Hepatocyte (in vitro differentiated cells): ENCODE measurements around the gene FMO2. TPM values are rescaled to one million over a fixed set of nuclear protein-coding genes. Genes with fewer than 3 reads are reported as not detected.
A peak's percentile ranks its signal among the peaks of the same experiment; 100 is the strongest.

Source experiments
- DNase-seq: peaks from one replicate; pipeline ENCODE4 v3.0.0-alpha.2; 2016; ENCODE audit warnings: low spot score
- H2AFZ ChIP-seq: fragments of 200-600 bp; sonication (generic); 2 replicates; pipeline ENCODE4 v1.6.0; 2016; ENCODE audit warnings: antibody characterized with exemption, mild to moderate bottlenecking
- H3K27ac ChIP-seq: fragments of 200-600 bp; sonication (generic); 2 replicates; pipeline ENCODE4 v1.5.1; 2016; ENCODE audit warnings: mild to moderate bottlenecking
- H3K27me3 ChIP-seq: fragments of 200-600 bp; sonication (generic); 2 replicates; pipeline ENCODE4 v1.6.1; 2016
- H3K36me3 ChIP-seq: fragments of 200-600 bp; sonication (generic); replicated peaks from 2 replicates; pipeline ENCODE4 v1.5.1; 2016; ENCODE audit warnings: low read depth; ENCODE audit not compliant: insufficient read depth
- H3K4me1 ChIP-seq: fragments of 200-600 bp; sonication (generic); 2 replicates; pipeline ENCODE4 v1.5.1; 2016; ENCODE audit warnings: mild to moderate bottlenecking, moderate library complexity; ENCODE audit not compliant: insufficient read depth
- H3K4me2 ChIP-seq: fragments of 200-600 bp; sonication (generic); 2 replicates; pipeline ENCODE4 v1.6.0; 2016
- H3K4me3 ChIP-seq: fragments of 200-600 bp; sonication (generic); 2 replicates; pipeline ENCODE4 v1.5.1; 2016; ENCODE audit warnings: mild to moderate bottlenecking
- H3K79me2 ChIP-seq: fragments of 200-600 bp; sonication (generic); 2 replicates; pipeline ENCODE4 v1.6.0; 2017; ENCODE audit warnings: mild to moderate bottlenecking
- H3K9me2 ChIP-seq: fragments of 200-600 bp; sonication (generic); replicated peaks from 2 replicates; pipeline ENCODE4 v1.6.0; 2017; ENCODE audit warnings: mild to moderate bottlenecking; ENCODE audit not compliant: insufficient read depth
- H3K9me3 ChIP-seq: fragments of 200-600 bp; sonication (generic); 2 replicates; pipeline ENCODE4 v1.5.1; 2016; ENCODE audit warnings: low read depth, mild to moderate bottlenecking
- H4K20me1 ChIP-seq: fragments of 200-600 bp; sonication (generic); 2 replicates; pipeline ENCODE4 v1.6.0; 2016; ENCODE audit warnings: mild to moderate bottlenecking; ENCODE audit not compliant: insufficient read depth, poor library complexity, severe bottlenecking
- CTCF ChIP-seq: fragments of 200-600 bp; sonication (generic); IDR thresholded peaks from 2 replicates; pipeline ENCODE4 v1.5.1; 2016; ENCODE audit warnings: antibody characterized with exemption, mild to moderate bottlenecking; ENCODE audit not compliant: poor library complexity
- EZH2 ChIP-seq: fragments of 200-600 bp; sonication (generic); IDR thresholded peaks from 2 replicates; pipeline ENCODE4 v1.6.1; 2016; ENCODE audit warnings: antibody characterized with exemption, mild to moderate bottlenecking, borderline replicate concordance
- EZH2phosphoT487 ChIP-seq: fragments of 200-600 bp; sonication (generic); IDR thresholded peaks from one replicate; pipeline ENCODE4 v1.6.1; 2018; ENCODE audit warnings: antibody characterized with exemption, mild to moderate bottlenecking, low read depth, moderate library complexity; ENCODE audit not compliant: unreplicated experiment, severe bottlenecking
- WGBS: methylation state at CpG from one replicate; pipeline ENCODE4 v1.1.6; 2016; ENCODE audit warnings: low lambda C conversion rate; ENCODE audit errors: missing lambda C conversion rate; 5-methylcytosine and 5-hydroxymethylcytosine counted together
- polyA plus RNA-seq: library from polyadenylated mRNA; unstranded; fragments of >200 nt; fragmentation: Nextera tagmentation; extraction: Ambion mirVana; gene quantifications from 2 replicates; pipeline ENCODE4 v1.2.1, GENCODE V29; 2016
- total RNA-seq: library from RNA; depleted of rRNA; stranded (reverse); fragments of >200 nt; gene quantifications from 2 replicates; pipeline ENCODE4 v1.2.3, GENCODE V29; 2014

Gene FMO2
- total and polyA plus RNA-seq, 2 experiments from 2014 or later: 0.70 TPM; not detected in 1

GRCh38 chr1:171217658-171218443 is 32.8 kb downstream of the FMO2 start:
- no peak for DNase-seq
- H3K4me1 ChIP-seq: peaks cover 16% of the 10 kb centered on the region
- H3K4me3 ChIP-seq: no peak overlapping the region
- no peaks in the 10 kb centered on the region for H3K9me2 ChIP-seq
- WGBS: 76% methylated on average over 9 of the region's 9 CpGs
- H3K27me3 ChIP-seq: no peaks in the 10 kb centered on the region
- H3K27ac ChIP-seq: no peak overlapping the region
- H3K36me3 ChIP-seq: no peaks in the 10 kb centered on the region
- no peak overlapping the region for H2AFZ ChIP-seq
- TF ChIP-seq CTCF (no peak), EZH2phosphoT487 (no peak), EZH2 (no peak)
- no peak overlapping the region for H3K4me2 ChIP-seq
- no peaks in the 10 kb centered on the region for H3K9me3 ChIP-seq
- no peaks in the 10 kb centered on the region for H3K79me2 ChIP-seq
- H4K20me1 ChIP-seq: no peaks in the 10 kb centered on the region

- Histone ChIP-seq H3K9me2 (no peaks in the 10 kb centered on the region), H3K9me3 (no peaks in the 10 kb centered on the region), H3K4me2 (no peak overlapping the region), H3K36me3 (no peaks in the 10 kb centered on the region), H3K79me2 (no peaks in the 10 kb centered on the region), H3K27ac (peak overlapping the region; percentile 80), H3K27me3 (no peaks in the 10 kb centered on the region), H3K4me3 (no peak overlapping the region), H4K20me1 (no peaks in the 10 kb centered on the region), H3K4me1 (peaks cover 16% of the 10 kb centered on the region), H2AFZ (no peak overlapping the region)
- 33% methylated on average over 1 of the region's 1 CpG for WGBS
- TF ChIP-seq EZH2: no peak
- DNase-seq: no peak
These were observed 33.6 kb downstream of the FMO2 start for GRCh38 chr1:171218661-171219060.

GRCh38 chr1:171219346-171220080 is 34.4 kb downstream of the FMO2 start:
- 54% methylated on average over 2 of the region's 2 CpGs for WGBS
- TF ChIP-seq EZH2: no peak
- no peak for TF ChIP-seq CTCF
- TF ChIP-seq EZH2phosphoT487: no peak
- H2AFZ ChIP-seq: peak overlapping the region; percentile 71
- peak overlapping the region; percentile 71 for H3K4me2 ChIP-seq
- no peak overlapping the region for H3K4me3 ChIP-seq
- H3K4me1 ChIP-seq: peaks cover 16% of the 10 kb centered on the region
- H3K9me3 ChIP-seq: no peaks in the 10 kb centered on the region
- no peaks in the 10 kb centered on the region for H3K9me2 ChIP-seq
- no peaks in the 10 kb centered on the region for H3K36me3 ChIP-seq
- H3K79me2 ChIP-seq: no peaks in the 10 kb centered on the region
- H3K27ac ChIP-seq: peak overlapping the region; percentile 80
- no peak for DNase-seq
- H3K27me3 ChIP-seq: no peaks in the 10 kb centered on the region
- no peaks in the 10 kb centered on the region for H4K20me1 ChIP-seq

DNA sequence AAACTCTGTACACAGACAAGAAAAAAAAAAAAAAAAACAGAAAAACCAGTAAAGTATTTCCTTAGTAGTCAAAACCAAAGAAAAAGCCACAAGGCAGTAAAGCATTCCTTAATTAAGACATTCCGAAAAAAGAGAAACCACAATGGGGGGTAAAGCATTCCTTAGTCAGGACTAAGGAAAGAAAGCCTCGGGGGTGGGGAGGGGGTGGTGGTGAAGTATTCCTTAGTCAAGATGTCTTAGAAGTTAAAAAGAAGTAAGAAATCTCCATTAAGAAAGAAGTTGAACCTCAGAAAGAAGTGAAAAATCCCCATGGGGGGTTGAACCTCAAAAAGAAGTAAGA is 35.0 kb downstream of the FMO2 start:
- Histone ChIP-seq H3K4me1 (peaks cover 16% of the 10 kb centered on the region), H3K79me2 (no peaks in the 10 kb centered on the region), H3K27me3 (no peaks in the 10 kb centered on the region), H3K4me3 (no peak overlapping the region), H3K9me2 (no peaks in the 10 kb centered on the region), H3K4me2 (peak overlapping the region; percentile 71), H4K20me1 (no peaks in the 10 kb centered on the region), H3K27ac (peak overlapping the region; percentile 80), H3K36me3 (no peaks in the 10 kb centered on the region), H3K9me3 (no peaks in the 10 kb centered on the region), H2AFZ (peak overlapping the region; percentile 71)
- 44% methylated on average over 2 of the region's 2 CpGs for WGBS
- no peak for DNase-seq
- TF ChIP-seq CTCF (no peak), EZH2 (no peak), EZH2phosphoT487 (no peak)
